GM18505 (cell line): ENCODE data around the gene H6PD.

Experiments used
- ATAC-seq: cut with Tn5 transposase; IDR thresholded peaks from one replicate; pipeline ENCODE4 v1.9.1; 2021; ENCODE audit not compliant: unreplicated experiment
- POLR2A ChIP-seq: IDR thresholded peaks from 4 replicates; pipeline ENCODE4 v1.6.1; 2011; ENCODE audit warnings: borderline replicate concordance; ENCODE audit not compliant: insufficient read depth, insufficient read length; ENCODE audit errors: extremely low read depth

Gene H6PD

GRCh38 chr1:9234223-9235095 is at the start of gene H6PD:
Gene H6PD, plus strand, starts transcription at chr1:9234774. Its CDS starts 10,161 bp downstream, at chr1:9244935.
- ATAC-seq = peak; percentile 75
- TF ChIP-seq POLR2A = peak; percentile 95

- no peak for ATAC-seq
Measured at GRCh38 chr1:9186082-9186859, 48.3 kb upstream of the H6PD start.

GRCh38 chr1:9187004-9187403 is 47.6 kb upstream of the H6PD start:
- no peak for ATAC-seq

More at GRCh38 chr1:9186082-9186859, 48.3 kb upstream of the H6PD start:
- TF ChIP-seq POLR2A = no peak

DNA sequence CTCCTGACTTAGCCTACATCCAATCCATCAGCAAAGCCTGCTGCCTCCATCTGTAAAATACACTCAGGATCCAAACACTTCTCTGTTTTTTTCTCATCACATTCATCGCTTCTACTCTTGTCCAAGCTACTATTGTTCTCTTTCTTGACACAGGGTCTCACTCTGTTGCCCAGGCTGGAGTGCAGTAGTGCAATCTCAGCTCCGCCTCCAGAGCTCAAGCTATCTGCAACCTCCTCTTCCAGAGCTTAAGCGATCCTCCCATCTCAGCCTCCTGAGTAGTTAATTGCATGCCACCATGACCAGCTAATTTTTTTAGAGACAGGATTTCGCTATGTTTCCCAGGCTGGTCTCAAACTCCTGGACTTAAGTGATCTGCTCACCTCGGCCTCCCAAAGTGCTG is 44.3 kb upstream of the H6PD start:
- TF ChIP-seq POLR2A = no peak
- no peak for ATAC-seq

More at GRCh38 chr1:9187004-9187403, 47.6 kb upstream of the H6PD start:
- no peak for TF ChIP-seq POLR2A

DNA sequence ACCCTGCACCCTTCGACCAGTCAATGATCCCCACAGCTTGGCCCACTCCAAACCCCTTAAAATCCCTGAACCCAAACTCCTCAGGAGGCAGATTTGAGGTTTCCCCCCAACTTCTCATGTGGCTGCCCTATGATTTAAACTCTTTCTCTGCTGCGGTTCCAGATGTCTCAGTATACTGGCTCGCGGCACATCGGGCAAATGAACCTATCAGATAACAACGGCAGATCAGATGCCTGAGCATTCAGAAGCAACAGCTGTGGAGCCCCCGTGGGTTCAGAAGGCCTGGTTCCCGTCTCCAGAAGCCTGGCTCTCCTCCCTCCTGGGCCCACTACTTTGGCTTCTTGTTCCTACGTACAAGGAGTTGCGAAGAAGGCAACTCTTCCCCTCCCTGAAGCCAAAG is 43.3 kb upstream of the H6PD start:
- TF ChIP-seq POLR2A = no peak
- ATAC-seq = no peak

- no peak for ATAC-seq
- TF ChIP-seq POLR2A = no peak
Measured at GRCh38 chr1:9192578-9193232, 41.9 kb upstream of the H6PD start.

DNA sequence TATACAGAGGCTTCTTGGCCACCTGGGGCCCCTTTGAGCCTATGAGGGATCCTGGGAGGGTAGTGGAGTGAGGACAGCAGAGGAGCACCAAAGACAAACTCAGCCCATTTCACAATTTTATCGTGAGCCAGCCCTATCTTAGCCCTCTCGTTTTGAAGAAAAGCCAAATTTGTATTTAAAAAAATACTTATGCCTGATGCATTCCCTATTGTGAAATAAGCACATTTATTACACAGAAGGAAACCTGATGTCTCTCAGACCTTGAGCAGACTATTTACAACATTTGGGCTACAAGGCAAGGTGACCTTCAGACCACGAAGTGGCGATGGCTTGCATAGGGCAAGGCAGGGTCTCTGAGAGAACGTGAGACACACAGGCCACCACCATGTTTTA is 41.3 kb upstream of the H6PD start:
- no peak for TF ChIP-seq POLR2A
- ATAC-seq = no peak

DNA sequence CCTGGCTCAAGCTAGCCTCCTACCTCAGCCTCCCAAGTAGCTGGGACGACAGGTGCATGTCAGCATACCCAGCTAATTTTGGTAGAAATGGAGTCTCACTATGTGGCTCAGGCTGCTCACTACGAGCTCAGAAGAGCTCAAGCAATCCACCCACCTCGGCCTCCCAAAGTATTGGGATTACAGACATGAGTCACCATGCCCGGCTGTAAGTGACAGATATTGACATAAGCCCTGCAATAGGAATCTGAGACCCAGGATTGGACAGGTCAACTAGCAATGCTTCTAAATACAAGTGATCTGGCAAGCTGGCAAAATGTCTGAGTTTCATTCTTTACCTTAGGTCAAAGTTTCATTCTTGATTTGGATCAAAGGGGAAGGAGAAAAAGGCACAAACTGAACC is 40.5 kb upstream of the H6PD start:
- no peak for ATAC-seq
- TF ChIP-seq POLR2A = no peak

GRCh38 chr1:9195651-9196050 is 38.9 kb upstream of the H6PD start:
- no peak for ATAC-seq
- no peak for TF ChIP-seq POLR2A

DNA sequence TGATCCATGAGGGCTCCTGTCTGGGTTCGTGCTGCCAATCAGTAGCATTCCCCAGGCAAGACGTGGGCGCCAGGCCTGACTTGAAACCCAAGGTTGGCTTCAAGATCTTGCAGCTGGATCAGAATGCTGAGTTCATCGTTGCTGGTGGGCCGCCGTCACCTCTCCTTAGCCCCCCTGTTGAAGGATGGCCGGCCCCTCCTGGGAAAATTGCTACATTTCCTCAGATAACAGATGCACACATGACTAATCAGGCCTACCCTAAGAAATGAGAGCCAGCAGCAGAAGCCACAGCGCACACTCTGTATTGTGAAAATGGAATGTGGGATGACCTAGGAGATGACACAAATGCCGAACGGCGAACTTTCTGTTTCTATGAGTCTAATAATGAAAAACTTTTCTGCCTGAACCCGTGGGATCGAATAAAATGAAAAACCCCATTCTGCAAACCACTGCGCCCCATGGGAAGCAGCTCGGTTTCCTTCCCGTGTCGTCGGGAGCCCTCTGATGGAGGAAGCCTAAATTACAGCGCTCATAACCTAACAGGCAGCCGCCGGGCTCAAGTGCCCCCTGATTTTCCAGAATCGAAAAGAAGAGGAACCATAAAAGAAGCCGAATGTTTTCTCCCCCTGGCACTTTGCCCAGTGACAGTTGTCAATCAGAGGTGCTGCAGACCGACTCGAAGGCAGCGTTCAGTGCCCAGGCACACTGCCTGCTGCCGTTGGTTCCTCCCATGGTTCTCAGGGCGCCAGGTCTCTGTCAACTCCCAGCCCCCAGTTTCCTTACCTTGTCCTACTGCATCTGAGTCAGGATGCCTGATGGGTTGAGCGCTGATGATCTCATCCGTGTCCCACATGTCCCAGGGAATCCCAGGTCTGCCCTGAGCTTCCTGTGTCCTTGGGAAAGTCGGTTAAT is 38.2 kb upstream of the H6PD start:
- ATAC-seq = no peak
- no peak for TF ChIP-seq POLR2A

- TF ChIP-seq POLR2A = no peak
- no peak for ATAC-seq
Measured at GRCh38 chr1:9197186-9198099, 37.1 kb upstream of the H6PD start.
